Stimulated activated naive CD8-positive, alpha-beta T cell treated with anti-CD3 and anti-CD28 coated beads, Interleukin-15, amount 100 ng/mL, for 72 hours (primary cell): ENCODE measurements around the gene EPHB2.

Experiments
- ATAC-seq: fragments of 150-1000 bp; cut with Tn5 transposase; 2 replicates; pipeline ENCODE4 v1.10.0; 2021; ENCODE audit warnings: mild to moderate bottlenecking, moderate library complexity
- DNase-seq, 2 donors: peaks; one replicate each; pipeline ENCODE4 v3.0.0; 2021 to 2022
- H3K27ac Mint-ChIP-seq, 2 donors: one replicate each; pipeline ENCODE4 v1.8.0; 2022; ENCODE audit warnings: mild to moderate bottlenecking in 2 of 2, mixed read lengths in 2 of 2, moderate library complexity in 2 of 2
- H3K27me3 Mint-ChIP-seq: one replicate; pipeline ENCODE4 v1.8.0; 2022; ENCODE audit warnings: mixed read lengths
- H3K4me1 Mint-ChIP-seq: one replicate; pipeline ENCODE4 v1.8.0; 2022; ENCODE audit warnings: mild to moderate bottlenecking, mixed read lengths
- H3K4me3 Mint-ChIP-seq, 2 donors: one replicate each; pipeline ENCODE4 v1.8.0; 2022; ENCODE audit warnings: mild to moderate bottlenecking in 2 of 2, mixed read lengths in 2 of 2, moderate library complexity in 1 of 2
- H3K9me3 Mint-ChIP-seq, 2 donors: one replicate each; pipeline ENCODE4 v1.8.0; 2022; ENCODE audit warnings: mixed read lengths in 2 of 2

Gene EPHB2

GRCh38 chr1:22729912-22730311 is 19.3 kb downstream of the EPHB2 start:
- H3K27me3 Mint-ChIP-seq = peaks cover 20% of the 10 kb centered on the region
- H3K27ac Mint-ChIP-seq = no peak overlapping the region
- H3K9me3 Mint-ChIP-seq = no peaks in the 10 kb centered on the region
- no peak for DNase-seq
- no peak overlapping the region for H3K4me3 Mint-ChIP-seq
- no peaks in the 10 kb centered on the region for H3K4me1 Mint-ChIP-seq
- ATAC-seq = no peak

DNA sequence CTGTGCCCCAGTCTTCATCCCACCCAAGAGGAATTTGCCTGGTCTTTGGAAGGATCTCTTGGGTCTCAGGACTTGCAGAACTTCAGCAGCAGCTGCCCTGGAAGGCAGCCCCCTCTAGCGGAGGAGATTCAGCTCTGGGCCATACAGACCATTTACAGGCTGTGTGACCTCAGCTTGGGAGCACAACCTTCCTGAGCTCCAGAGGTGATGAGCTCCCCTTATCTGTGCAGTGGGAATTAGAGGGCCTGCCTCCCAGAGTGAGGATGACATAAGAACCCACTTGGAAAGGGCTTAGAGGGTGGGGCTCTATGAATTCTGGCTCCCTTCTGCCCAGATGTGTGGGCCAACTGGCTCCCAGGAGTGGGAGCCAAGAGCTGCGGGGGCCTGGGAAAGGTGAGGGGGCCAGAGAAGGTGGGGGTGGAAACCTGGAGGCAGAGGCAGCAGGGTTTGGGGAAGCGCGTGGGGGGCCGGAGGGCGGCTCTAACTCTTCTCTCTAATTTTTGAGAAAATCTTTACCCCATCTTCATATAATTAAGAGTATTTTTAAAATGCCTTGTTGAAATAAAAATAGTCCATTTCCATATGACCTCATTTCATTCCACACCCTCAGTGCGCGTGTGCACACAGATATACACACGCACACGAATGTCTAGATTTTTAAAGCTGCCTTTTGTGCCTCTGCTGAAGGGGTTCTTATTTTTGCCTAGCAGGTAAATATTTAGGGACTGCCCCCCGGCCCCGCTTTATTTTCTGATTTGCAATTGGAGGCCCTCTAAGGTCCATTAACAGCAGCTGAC is 21.5 kb downstream of the EPHB2 start:
- Mint-ChIP-seq H3K4me3 (no peak overlapping the region), H3K9me3 (no peaks in the 10 kb centered on the region), H3K4me1 (no peaks in the 10 kb centered on the region), H3K27me3 (peaks cover 6% of the 10 kb centered on the region), H3K27ac (no peak overlapping the region)
- DNase-seq = no peak
- no peak for ATAC-seq

- H3K27me3 Mint-ChIP-seq = peaks cover 6% of the 10 kb centered on the region
- H3K4me1 Mint-ChIP-seq = no peaks in the 10 kb centered on the region
- DNase-seq (no peak), ATAC-seq (no peak)
- H3K27ac Mint-ChIP-seq = no peak overlapping the region
- H3K9me3 Mint-ChIP-seq = no peaks in the 10 kb centered on the region
- H3K4me3 Mint-ChIP-seq = no peak overlapping the region
Measured at GRCh38 chr1:22733643-22734042, 23.0 kb downstream of the EPHB2 start.

DNA sequence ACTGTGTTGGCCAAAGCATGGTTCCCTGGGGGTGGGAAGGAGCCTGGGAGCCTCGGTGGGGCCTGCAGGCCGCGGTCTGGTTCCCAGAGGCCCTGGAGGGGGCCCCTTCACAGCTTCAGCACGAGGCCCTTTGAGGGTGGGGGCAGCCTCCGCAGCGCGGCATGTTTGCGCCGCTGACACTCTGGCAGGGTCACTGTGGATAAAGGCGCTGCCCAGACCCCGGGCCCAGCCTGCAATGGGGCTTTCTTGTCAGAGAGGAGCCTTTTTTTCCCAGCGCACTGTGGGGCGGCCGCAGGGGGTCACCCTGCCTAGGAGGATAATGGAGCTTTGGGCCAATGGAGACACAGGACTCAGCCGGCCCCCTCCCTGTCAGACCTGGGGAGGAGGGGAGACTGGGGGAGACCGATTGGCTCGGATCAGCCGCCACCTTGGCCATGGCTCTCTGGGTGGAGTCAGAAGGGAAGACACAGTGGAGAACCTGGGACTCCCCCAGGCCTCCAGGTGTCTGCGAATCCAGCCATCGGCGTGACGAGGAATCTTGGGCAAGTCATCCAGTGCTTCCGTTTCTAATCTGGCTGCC is 26.0 kb downstream of the EPHB2 start:
- H3K4me3 Mint-ChIP-seq = no peak overlapping the region
- no peaks in the 10 kb centered on the region for H3K9me3 Mint-ChIP-seq
- H3K4me1 Mint-ChIP-seq = no peaks in the 10 kb centered on the region
- DNase-seq = no peak
- H3K27ac Mint-ChIP-seq = no peak overlapping the region
- peaks cover 29% of the 10 kb centered on the region for H3K27me3 Mint-ChIP-seq
- ATAC-seq = no peak

DNA sequence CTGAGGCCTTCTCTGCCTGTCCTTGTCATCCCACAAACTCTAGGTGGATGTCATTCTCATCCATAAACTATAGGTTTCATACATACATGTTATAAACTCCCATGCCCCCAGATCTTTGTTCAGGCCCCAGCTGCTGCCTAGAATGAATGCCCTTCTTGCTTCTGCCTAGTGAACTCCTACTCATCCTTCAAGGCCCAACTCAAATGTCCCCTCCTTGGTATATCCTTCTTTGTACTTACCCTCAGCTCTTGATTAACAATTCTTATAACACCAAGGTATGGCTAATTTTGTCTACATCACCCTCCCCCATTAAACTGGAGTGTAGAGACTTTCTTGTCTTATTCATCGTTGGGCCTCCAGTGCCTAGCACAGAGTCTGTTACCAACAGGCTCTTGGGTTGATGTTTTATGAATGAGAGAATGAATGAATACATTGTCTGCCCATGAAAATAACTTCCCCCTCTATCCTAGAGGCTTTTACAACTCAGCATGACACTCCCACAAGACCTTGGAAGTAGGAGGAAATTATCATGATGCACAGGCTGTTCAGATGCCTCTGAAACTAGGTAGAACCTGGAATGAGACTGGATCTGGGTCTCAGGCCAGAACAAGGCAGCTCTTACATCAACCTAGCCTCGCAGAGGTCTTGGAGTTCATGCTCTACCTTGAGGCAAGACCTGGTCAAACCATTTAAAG is 26.9 kb downstream of the EPHB2 start:
- Mint-ChIP-seq H3K4me3 (no peak overlapping the region), H3K9me3 (no peaks in the 10 kb centered on the region), H3K4me1 (no peaks in the 10 kb centered on the region), H3K27me3 (peaks cover 30% of the 10 kb centered on the region), H3K27ac (no peak overlapping the region)
- ATAC-seq = no peak
- no peak for DNase-seq

DNA sequence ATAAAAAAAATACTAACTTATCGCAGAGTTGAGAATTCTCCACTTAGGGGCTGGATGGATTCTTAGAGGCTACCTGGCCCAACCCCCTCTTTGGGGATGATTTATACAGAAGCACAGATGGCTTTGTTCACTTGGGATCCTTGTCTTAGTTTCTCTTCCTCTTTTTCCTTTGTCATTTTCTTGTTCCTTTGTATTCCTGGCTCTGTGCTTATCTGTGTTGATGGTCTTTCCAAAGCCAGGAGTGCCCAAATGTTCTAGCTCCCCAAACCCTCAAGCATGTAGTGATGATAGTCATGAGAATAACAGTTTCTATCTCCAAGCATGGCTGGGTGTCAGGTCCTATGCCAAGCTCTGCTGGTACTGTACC is 27.4 kb downstream of the EPHB2 start:
- DNase-seq (no peak), ATAC-seq (no peak)
- no peaks in the 10 kb centered on the region for H3K4me1 Mint-ChIP-seq
- no peaks in the 10 kb centered on the region for H3K9me3 Mint-ChIP-seq
- peaks cover 28% of the 10 kb centered on the region for H3K27me3 Mint-ChIP-seq
- H3K27ac Mint-ChIP-seq = no peak overlapping the region
- H3K4me3 Mint-ChIP-seq = no peak overlapping the region

- no peak for DNase-seq
- H3K27me3 Mint-ChIP-seq = peaks cover 24% of the 10 kb centered on the region
Measured at GRCh38 chr1:22738522-22738921, 27.9 kb downstream of the EPHB2 start.

DNA sequence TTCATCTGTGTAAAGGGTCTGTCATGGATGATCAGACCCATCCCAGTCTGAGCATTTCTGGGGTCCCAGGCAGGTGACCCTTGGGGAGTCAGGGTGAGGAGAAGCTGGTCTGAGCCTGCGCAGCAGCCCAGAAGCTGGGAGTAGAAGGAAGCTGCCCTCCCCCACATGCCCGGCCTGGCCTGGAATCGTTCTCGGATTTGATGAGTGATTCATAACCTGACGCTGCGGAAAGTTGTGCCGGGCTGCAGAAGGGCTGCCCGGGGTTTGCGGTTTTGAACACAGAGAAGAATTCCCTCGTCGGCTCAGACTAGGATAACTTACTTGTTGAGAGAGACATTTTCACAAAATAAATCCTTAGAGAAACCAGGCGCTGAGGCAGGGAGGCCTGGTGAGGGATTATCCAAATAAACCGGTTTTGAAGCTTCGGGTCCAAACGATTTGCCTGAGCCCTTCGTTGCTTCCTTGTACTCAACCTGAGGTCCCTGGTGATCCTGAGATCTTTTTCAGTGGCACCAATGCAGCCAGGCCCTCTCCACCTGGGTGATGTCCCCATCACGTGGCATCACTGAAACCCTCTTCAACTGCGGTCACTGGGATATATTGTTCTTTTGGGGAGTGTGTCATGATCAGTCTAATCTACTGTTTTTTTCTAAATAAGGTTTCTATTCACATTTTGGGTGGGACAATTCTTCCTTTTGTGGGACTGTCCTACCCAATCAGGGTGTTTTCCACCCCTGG is 29.2 kb downstream of the EPHB2 start:
- no peaks in the 10 kb centered on the region for H3K9me3 Mint-ChIP-seq
- DNase-seq = no peak
- peaks cover 24% of the 10 kb centered on the region for H3K27me3 Mint-ChIP-seq
- no peak overlapping the region for H3K4me3 Mint-ChIP-seq
- H3K27ac Mint-ChIP-seq = no peak overlapping the region
- no peaks in the 10 kb centered on the region for H3K4me1 Mint-ChIP-seq
- ATAC-seq = no peak

More at GRCh38 chr1:22738522-22738921, 27.9 kb downstream of the EPHB2 start:
- H3K4me1 Mint-ChIP-seq = no peaks in the 10 kb centered on the region
- no peaks in the 10 kb centered on the region for H3K9me3 Mint-ChIP-seq
- H3K27ac Mint-ChIP-seq = no peak overlapping the region
- no peak for ATAC-seq
- H3K4me3 Mint-ChIP-seq = no peak overlapping the region

GRCh38 chr1:22741118-22741517 is 30.5 kb downstream of the EPHB2 start:
- no peaks in the 10 kb centered on the region for H3K9me3 Mint-ChIP-seq
- peaks cover 24% of the 10 kb centered on the region for H3K27me3 Mint-ChIP-seq
- ATAC-seq (no peak), DNase-seq (no peak)
- no peaks in the 10 kb centered on the region for H3K4me1 Mint-ChIP-seq
- no peak overlapping the region for H3K4me3 Mint-ChIP-seq
- no peak overlapping the region for H3K27ac Mint-ChIP-seq

GRCh38 chr1:22745669-22746585 is 35.3 kb downstream of the EPHB2 start:
- no peak for DNase-seq
- Mint-ChIP-seq H3K27me3 (peaks cover 7% of the 10 kb centered on the region), H3K9me3 (no peaks in the 10 kb centered on the region), H3K4me3 (no peak overlapping the region), H3K4me1 (peaks cover 10% of the 10 kb centered on the region), H3K27ac (no peak overlapping the region)
- no peak for ATAC-seq

- no peaks in the 10 kb centered on the region for H3K9me3 Mint-ChIP-seq
- H3K4me3 Mint-ChIP-seq = no peak overlapping the region
- no peak for ATAC-seq
- no peak overlapping the region for H3K27ac Mint-ChIP-seq
- H3K4me1 Mint-ChIP-seq = peaks cover 11% of the 10 kb centered on the region
- no peak for DNase-seq
- H3K27me3 Mint-ChIP-seq = no peaks in the 10 kb centered on the region
Measured at GRCh38 chr1:22747021-22747734, 36.5 kb downstream of the EPHB2 start.

DNA sequence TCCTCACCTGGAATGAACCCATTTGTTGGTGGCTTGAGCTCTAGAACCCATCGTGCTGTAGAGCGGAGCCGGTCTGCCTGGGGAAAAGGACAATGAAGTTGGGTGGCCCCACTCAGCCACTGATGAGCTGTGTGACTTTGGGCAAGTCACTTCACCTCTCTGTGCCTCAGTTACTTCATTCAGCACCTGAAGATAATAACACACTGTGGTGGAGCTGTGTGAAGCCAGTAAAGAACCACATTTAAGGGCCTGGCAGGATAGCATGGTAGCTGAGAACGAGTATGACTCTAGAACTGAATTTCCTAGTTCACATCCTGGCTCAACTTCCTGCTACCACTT is 37.1 kb downstream of the EPHB2 start:
- DNase-seq = no peak
- Mint-ChIP-seq H3K4me3 (no peak overlapping the region), H3K27ac (no peak overlapping the region), H3K9me3 (no peaks in the 10 kb centered on the region), H3K27me3 (no peaks in the 10 kb centered on the region), H3K4me1 (peaks cover 11% of the 10 kb centered on the region)
- no peak for ATAC-seq

- Mint-ChIP-seq H3K4me3 (no peak overlapping the region), H3K27me3 (peaks cover 11% of the 10 kb centered on the region), H3K27ac (peak overlapping the region in 1 of 2 donors; percentile 90), H3K9me3 (no peaks in the 10 kb centered on the region), H3K4me1 (peaks cover 17% of the 10 kb centered on the region)
- ATAC-seq (no peak), DNase-seq (no peak)
Measured at GRCh38 chr1:22749503-22749902, 38.9 kb downstream of the EPHB2 start.

- H3K27ac Mint-ChIP-seq = peak overlapping the region; percentile 90 to 92
- DNase-seq = peak in 1 of 2 donors; percentile 13
- ATAC-seq = peak; percentile 66
Measured at GRCh38 chr1:22749919-22750684, 39.5 kb downstream of the EPHB2 start.

More at GRCh38 chr1:22749919-22750684, 39.5 kb downstream of the EPHB2 start:
- Mint-ChIP-seq H3K9me3 (no peaks in the 10 kb centered on the region), H3K27me3 (peaks cover 11% of the 10 kb centered on the region), H3K4me1 (peaks cover 17% of the 10 kb centered on the region), H3K4me3 (no peak overlapping the region)
